Common myeloid progenitor, CD34-positive (primary cell): Measurements from ENCODE around the gene SFTPA1.
"Not testable (repeated sequence)": the region's sequence is repeated elsewhere in the genome, so short reads cannot be mapped to it uniquely, and the experiment has no call there.

Source experiments
- CTCF ChIA-PET: fragments of 350-600 bp; sonication (Branson Sonifier 250); formaldehyde crosslinking; loops from one replicate; lab custom pipeline; 2021; ENCODE audit warnings: antibody characterized with exemption; lab: Charles Lee
- POLR2A ChIA-PET: fragments of 350-600 bp; sonication (Branson Sonifier 250); formaldehyde crosslinking; loops from one replicate; lab custom pipeline; 2021; ENCODE audit warnings: antibody characterized with exemption; lab: Charles Lee
- DNase-seq, 3 donors: peaks; one replicate each; pipeline versions ENCODE4 v3.0.0 to v3.0.0-alpha.2; 2013
- H3K27ac ChIP-seq, 2 experiments: 1 replicate in 1 of 2; 2 replicates in 1 of 2; pipeline ENCODE4 v1.7.0; 2013; ENCODE audit warnings: inconsistent platforms in 2 of 2, low read length in 2 of 2, mild to moderate bottlenecking in 2 of 2, low read depth in 1 of 2, moderate library complexity in 1 of 2; ENCODE audit not compliant: severe bottlenecking in 2 of 2, insufficient read depth in 1 of 2, poor library complexity in 1 of 2
- H3K27me3 ChIP-seq, 5 experiments: replicated peaks in 2 of 5; 1 replicate in 3 of 5; 2 replicates in 2 of 5; pipeline versions ENCODE4 v1.6.1 to v1.7.0; 2013; ENCODE audit warnings: low read length in 4 of 5, mild to moderate bottlenecking in 2 of 5, moderate library complexity in 2 of 5, inconsistent platforms in 1 of 5; ENCODE audit not compliant: insufficient read depth in 5 of 5, control insufficient read depth in 4 of 5
- H3K36me3 ChIP-seq, 4 experiments: 1 replicate in 2 of 4; 2 replicates in 2 of 4; pipeline versions ENCODE4 v1.6.1 to v1.7.0; 2013; ENCODE audit warnings: low read length in 3 of 4, control low read depth in 1 of 4, mild to moderate bottlenecking in 1 of 4; ENCODE audit not compliant: control insufficient read depth in 4 of 4, insufficient read depth in 4 of 4
- H3K4me1 ChIP-seq, 4 experiments: 1 replicate in 3 of 4; 2 replicates in 1 of 4; pipeline versions ENCODE4 v1.6.1 to v1.7.1; 2013; ENCODE audit warnings: low read length in 3 of 4, mild to moderate bottlenecking in 3 of 4, control low read depth in 1 of 4, inconsistent platforms in 1 of 4, moderate library complexity in 1 of 4; ENCODE audit not compliant: control insufficient read depth in 4 of 4, insufficient read depth in 4 of 4; ENCODE audit errors: control extremely low read depth in 1 of 4
- H3K4me3 ChIP-seq, 7 experiments: 1 replicate in 4 of 7; 2 replicates in 3 of 7; pipeline versions ENCODE4 v1.5.1 to v1.7.0; 2013; ENCODE audit warnings: mild to moderate bottlenecking in 7 of 7, low read length in 6 of 7, moderate library complexity in 6 of 7, inconsistent platforms in 2 of 7, low read depth in 2 of 7, control low read depth in 1 of 7; ENCODE audit not compliant: insufficient read depth in 4 of 7, control insufficient read depth in 1 of 7; ENCODE audit errors: extremely low read depth in 1 of 7
- H3K9me3 ChIP-seq, 5 experiments: 1 replicate in 4 of 5; 2 replicates in 1 of 5; pipeline versions ENCODE4 v1.6.1 to v1.7.1; 2013; ENCODE audit warnings: low read length in 4 of 5, mild to moderate bottlenecking in 2 of 5, inconsistent platforms in 1 of 5, low read depth in 1 of 5, moderate library complexity in 1 of 5; ENCODE audit not compliant: control insufficient read depth in 4 of 5, insufficient read depth in 2 of 5; ENCODE audit errors: control extremely low read depth in 1 of 5
- WGBS: methylation state at CpG from one replicate; pipeline ENCODE4 v1.1.5; 2013; ENCODE audit not compliant: insufficient coverage; 5-methylcytosine and 5-hydroxymethylcytosine counted together

The SFTPA1 gene

DNA sequence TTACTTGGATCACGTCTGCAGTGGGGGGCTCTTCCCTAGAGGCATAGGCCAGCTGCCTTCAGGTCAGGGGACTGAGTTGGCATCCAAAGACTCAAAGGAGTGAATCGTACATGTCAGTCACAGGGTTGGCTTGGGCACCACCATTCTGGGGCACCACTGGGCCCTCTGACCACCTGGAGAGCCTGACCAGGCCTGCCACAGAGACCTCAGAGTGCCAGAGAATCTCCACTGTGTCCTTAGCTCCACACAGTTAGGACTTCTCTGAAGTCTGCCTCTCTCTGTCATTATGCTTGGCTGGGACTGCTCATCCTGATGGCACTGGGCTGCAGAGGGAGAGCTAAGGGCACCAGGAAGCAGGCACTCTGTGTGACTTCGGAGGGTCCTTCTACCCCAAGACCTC is 16.2 kb upstream of the SFTPA1 start:
- 95% methylated on average over 3 of the region's 3 CpGs for WGBS
- CTCF ChIA-PET = not testable (repeated sequence)

DNA sequence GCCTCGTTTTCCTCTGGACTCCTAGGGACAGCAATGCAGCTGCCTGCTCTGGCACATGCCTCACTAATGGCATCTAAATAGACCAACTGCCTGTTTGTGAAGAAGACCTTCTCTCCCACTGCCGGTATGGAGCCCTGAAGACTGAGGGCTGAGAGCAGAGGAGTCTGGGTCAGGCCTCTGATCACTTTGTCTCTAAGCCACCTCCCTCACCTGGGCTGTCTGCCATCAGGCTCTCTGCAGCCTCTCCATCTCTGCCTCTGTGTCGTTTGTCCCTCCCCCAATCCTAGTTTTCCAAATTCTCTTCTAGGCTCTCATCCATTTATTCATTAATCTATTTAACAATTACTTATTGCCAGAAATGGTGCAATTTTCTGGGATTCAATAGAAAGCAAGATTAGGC is 15.2 kb upstream of the SFTPA1 start:
- Histone ChIP-seq H3K27ac (no peak overlapping the region), H3K9me3 (peaks cover 0 to 21% (median 10%) of the 10 kb centered on the region in 5 experiments), H3K27me3 (no peaks in the 10 kb centered on the region), H3K36me3 (no peaks in the 10 kb centered on the region), H3K4me1 (no peaks in the 10 kb centered on the region), H3K4me3 (no peak overlapping the region)
- CTCF ChIA-PET = no interaction called here
- WGBS = 60% methylated on average over 3 of the region's 3 CpGs
- POLR2A ChIA-PET = no interaction called here
- DNase-seq = no peak

More for the DNA sequence above, 16.2 kb upstream of the SFTPA1 start:
- peaks cover 0 to 21% (median 8%) of the 10 kb centered on the region in 5 experiments for H3K9me3 ChIP-seq
- H3K4me1 ChIP-seq, H3K27ac ChIP-seq, POLR2A ChIA-PET, DNase-seq, H3K36me3 ChIP-seq, H3K27me3 ChIP-seq, H3K4me3 ChIP-seq: not testable (repeated sequence)

DNA sequence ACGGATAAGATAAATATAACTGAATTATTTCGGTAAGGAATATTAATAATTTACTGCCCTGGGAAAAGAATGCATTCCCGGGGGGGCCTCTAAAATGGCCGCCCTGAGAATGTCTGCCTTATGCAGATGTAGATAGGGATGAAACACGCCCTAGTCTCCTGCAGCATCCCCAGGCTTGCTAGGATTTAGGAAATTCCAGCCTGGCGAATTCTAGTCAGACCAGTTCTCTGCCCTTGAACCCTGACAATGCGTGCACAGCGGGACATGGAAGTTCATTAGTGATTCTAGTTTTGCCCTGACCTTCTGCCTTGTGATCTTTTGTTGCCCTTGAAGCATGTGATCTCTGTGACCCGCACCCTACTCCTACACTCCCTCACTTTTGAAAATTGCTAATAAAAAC is 11.1 kb upstream of the SFTPA1 start:
- POLR2A ChIA-PET, H3K4me3 ChIP-seq, H3K36me3 ChIP-seq, H3K27me3 ChIP-seq, H3K27ac ChIP-seq, DNase-seq, H3K4me1 ChIP-seq, CTCF ChIA-PET: not testable (repeated sequence)
- peaks cover 3 to 25% (median 13%) of the 10 kb centered on the region in 5 experiments for H3K9me3 ChIP-seq
- 97% methylated on average over 8 of the region's 9 CpGs for WGBS

DNA sequence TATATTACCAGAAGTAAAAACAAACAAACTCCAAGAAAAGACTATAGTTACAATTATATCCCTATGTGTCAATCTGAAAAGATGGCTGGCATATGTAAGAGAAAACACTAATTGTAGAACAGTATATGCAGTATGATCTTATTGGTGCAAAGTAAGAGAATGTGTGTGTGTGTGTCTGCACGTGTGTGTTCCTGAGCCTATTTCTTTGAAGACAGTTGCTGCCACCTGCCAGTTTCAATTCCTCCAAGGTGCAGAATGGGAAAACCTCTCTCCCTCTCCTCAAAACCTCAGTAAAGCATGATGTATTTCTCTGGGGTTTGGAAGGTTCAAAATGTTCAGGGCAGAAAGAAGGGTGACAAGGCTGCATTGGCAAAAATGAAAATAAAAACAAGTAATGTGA is 8.8 kb upstream of the SFTPA1 start:
- Histone ChIP-seq H3K36me3 (no peaks in the 10 kb centered on the region), H3K4me1 (no peaks in the 10 kb centered on the region), H3K27ac (no peak overlapping the region), H3K9me3 (peaks cover 3 to 24% (median 11%) of the 10 kb centered on the region in 5 experiments), H3K4me3 (no peak overlapping the region), H3K27me3 (peaks cover 0 to 1% (median 0%) of the 10 kb centered on the region in 5 experiments)
- ChIA-PET POLR2A (no interaction called here), CTCF (no interaction called here)
- no CpG with 5 or more reads among the region's 1 CpG for WGBS
- no peak for DNase-seq

DNA sequence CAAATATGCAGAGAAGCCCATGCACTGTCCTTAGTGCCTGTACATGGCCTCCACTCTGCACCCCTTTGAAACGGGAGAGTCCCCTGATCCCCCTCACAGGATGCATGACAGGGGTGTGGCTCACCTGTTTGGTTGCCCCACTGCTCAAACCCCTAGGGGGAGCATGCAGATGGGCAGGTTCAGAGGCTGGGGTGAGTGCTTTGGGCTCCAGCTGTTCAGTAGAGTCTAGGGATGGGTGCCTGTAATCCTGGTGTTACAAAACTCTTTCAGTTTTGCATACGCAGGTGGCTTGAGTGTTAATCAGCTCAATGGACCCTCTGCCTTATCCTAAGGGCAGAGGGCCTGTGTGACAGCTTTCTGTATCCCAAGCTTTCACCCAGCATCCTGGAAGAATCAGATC is 7.8 kb upstream of the SFTPA1 start:
- Histone ChIP-seq H3K9me3 (peaks cover 1 to 15% (median 6%) of the 10 kb centered on the region in 5 experiments), H3K4me1 (no peaks in the 10 kb centered on the region), H3K4me3 (no peak overlapping the region), H3K36me3 (no peaks in the 10 kb centered on the region), H3K27ac (no peak overlapping the region), H3K27me3 (peaks cover 0 to 1% (median 0%) of the 10 kb centered on the region in 5 experiments)
- ChIA-PET POLR2A (no interaction called here), CTCF (no interaction called here)
- DNase-seq = no peak
- WGBS = 89% methylated on average over 1 of the region's 2 CpGs

DNA sequence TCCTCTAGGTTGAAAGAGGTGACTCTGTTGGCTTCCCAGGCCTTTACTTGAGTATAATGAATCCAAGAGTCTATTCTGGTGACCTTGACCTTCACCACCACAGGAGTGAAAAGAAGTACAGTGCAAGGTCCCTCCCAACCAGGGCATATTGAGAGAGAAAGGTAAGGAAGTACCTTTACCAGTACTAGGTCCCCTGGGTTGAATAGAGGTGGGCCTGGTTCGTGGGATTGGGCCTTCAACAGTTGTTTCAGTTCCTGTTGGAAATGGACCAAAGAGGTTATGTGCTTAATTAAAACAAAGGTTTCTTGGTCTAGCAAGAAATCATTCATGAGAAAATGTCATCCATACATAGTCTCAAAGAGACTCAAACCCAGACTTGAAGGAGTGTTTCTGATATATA is 6.4 kb upstream of the SFTPA1 start:
- Histone ChIP-seq H3K4me1 (no peaks in the 10 kb centered on the region), H3K36me3 (no peaks in the 10 kb centered on the region), H3K4me3 (no peak overlapping the region), H3K27me3 (peaks cover 0 to 1% (median 0%) of the 10 kb centered on the region in 5 experiments), H3K27ac (no peak overlapping the region), H3K9me3 (peaks cover 0 to 7% (median 5%) of the 10 kb centered on the region in 5 experiments)
- ChIA-PET CTCF (no interaction called here), POLR2A (no interaction called here)
- DNase-seq = no peak
- no CpG with 5 or more reads among the region's 1 CpG for WGBS

DNA sequence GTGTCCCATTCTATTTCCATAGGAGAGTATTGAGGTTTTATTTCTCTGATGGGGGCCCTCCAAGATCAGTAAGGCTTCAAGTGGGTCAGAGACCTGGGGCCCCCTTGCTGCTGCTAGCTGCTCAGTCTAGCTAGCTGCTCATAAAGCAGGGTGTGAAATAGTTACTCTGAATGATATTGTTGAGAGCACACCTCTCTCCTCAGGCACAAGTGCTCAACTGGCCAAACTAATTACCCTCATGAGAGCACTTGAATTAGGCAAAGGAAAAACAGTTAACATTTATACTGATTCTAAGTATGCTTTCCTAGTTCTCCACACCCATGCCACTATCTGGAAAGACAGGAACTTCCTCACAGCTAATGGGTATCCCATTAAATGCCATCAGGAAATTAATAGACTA is 5.4 kb upstream of the SFTPA1 start:
- Histone ChIP-seq H3K27ac (no peak overlapping the region), H3K36me3 (no peaks in the 10 kb centered on the region), H3K9me3 (peaks cover 0 to 6% (median 5%) of the 10 kb centered on the region in 5 experiments), H3K4me3 (no peak overlapping the region), H3K4me1 (peaks cover 0 to 2% (median 1%) of the 10 kb centered on the region in 4 experiments), H3K27me3 (peaks cover 0 to 1% (median 0%) of the 10 kb centered on the region in 5 experiments)
- POLR2A ChIA-PET = no interaction called here
- CTCF ChIA-PET = no interaction called here
- no peak for DNase-seq
